ENCODE data around the gene CREB5. TPM values are rescaled to one million over a fixed set of nuclear protein-coding genes. Genes with fewer than 3 reads are reported as not detected.

Gene CREB5
- total and polyA plus RNA-seq, 2 experiments from 2014 or later = 2.4 to 4.4 TPM

GRCh38 chr7:28660132-28660531, 247.8 kb downstream of the CREB5 start:
- H3K79me2 ChIP-seq (replicated peaks; ENCODE audit: insufficient read depth) = no peaks in the 10 kb centered on the region
- no peaks in the 10 kb centered on the region for H4K20me1 ChIP-seq (replicated peaks; ENCODE audit: insufficient read depth)
- Mint-ChIP-seq H3K9me3 (peaks cover 10% of the 10 kb centered on the region), H3K27me3 (ENCODE audit: insufficient read depth, low read depth, poor library complexity) (no peaks in the 10 kb centered on the region), H3K4me1 (no peaks in the 10 kb centered on the region), H3K27ac (no peak overlapping the region), H3K4me3 (no peak overlapping the region), H3K36me3 (ENCODE audit: low read depth) (peaks cover 6% of the 10 kb centered on the region; the same call in 1 of the 3 replicates)
- DNase-seq (ENCODE audit: low spot score) = no peak
- no peak overlapping the region for H2AFZ ChIP-seq
- TF ChIP-seq ZNF114 (CRISPR knock-in tag; IDR thresholded peaks at IDR 0.05) (no peak), STAT1 (IDR thresholded peaks at IDR 0.05; ENCODE audit: unreplicated experiment) (no peak), NANOG (IDR thresholded peaks at IDR 0.05; ENCODE audit: borderline replicate concordance) (no peak), ETS1 (IDR thresholded peaks at IDR 0.05) (no peak), CREB1 (CRISPR knock-in tag; IDR thresholded peaks at IDR 0.05; ENCODE audit: low read depth) (no peak), ZNF331 (CRISPR knock-in tag; IDR thresholded peaks at IDR 0.05; ENCODE audit: low read depth) (no peak), EZH2phosphoT487 (IDR thresholded peaks at IDR 0.05; ENCODE audit: unreplicated experiment) (no peak), REST (IDR thresholded peaks at IDR 0.05; ENCODE audit: unreplicated experiment) (no peak), ZNF462 (CRISPR knock-in tag; IDR thresholded peaks at IDR 0.05) (no peak), CTCF (conservative IDR thresholded peaks at IDR 0.05; ENCODE audit: low read depth in 2 of 2) (no peak), EZH2 (IDR thresholded peaks at IDR 0.05; ENCODE audit: low read depth, unreplicated experiment) (no peak), JUNB (IDR thresholded peaks at IDR 0.05; ENCODE audit: unreplicated experiment) (no peak), POLR2AphosphoS5 (IDR thresholded peaks at IDR 0.05; ENCODE audit: low read depth) (no peak)
- no peaks in the 10 kb centered on the region for H3K9me2 ChIP-seq (ENCODE audit: insufficient read depth)
- H3K4me3 ChIP-seq = no peak overlapping the region
- H3K36me3 ChIP-seq (ENCODE audit: insufficient read depth) = no peaks in the 10 kb centered on the region
- H3F3A ChIP-seq (replicated peaks; ENCODE audit: low read depth) = no peaks in the 10 kb centered on the region
- H3K4me1 ChIP-seq (ENCODE audit: insufficient read depth) = no peaks in the 10 kb centered on the region
- H3K4me2 ChIP-seq = no peak overlapping the region
- no peak overlapping the region for H3K27ac ChIP-seq (ENCODE audit: low read depth)
- ATAC-seq = no peak
- H3K27me3 ChIP-seq (ENCODE audit: insufficient read depth) = no peaks in the 10 kb centered on the region
